BE2C (cell line): ENCODE data around the gene FAM117A.

Experiments
- DNase-seq: peaks from one replicate; pipeline ENCODE4 v3.0.0-alpha.2; 2020
- H3K27me3 ChIP-seq: fragments of 250-450 bp; sonication (Bioruptor Pico); 2 replicates; pipeline ENCODE4 v1.5.1; 2020; ENCODE audit warnings: mild to moderate bottlenecking
- H3K36me3 ChIP-seq: fragments of 250-450 bp; sonication (Bioruptor Pico); 2 replicates; pipeline ENCODE4 v1.5.1; 2020; ENCODE audit warnings: mild to moderate bottlenecking
- H3K4me1 ChIP-seq: fragments of 250-450 bp; sonication (Bioruptor Pico); 2 replicates; pipeline ENCODE4 v1.5.1; 2020
- H3K4me3 ChIP-seq: 2 replicates; pipeline ENCODE4 v1.5.1; 2011; ENCODE audit warnings: low read depth, low read length
- H3K9me3 ChIP-seq: fragments of 250-450 bp; sonication (Bioruptor Pico); 2 replicates; pipeline ENCODE4 v1.5.1; 2020
- TF ChIP-seq, protein P1 (sequence below): IDR thresholded peaks from 2 replicates; pipeline ENCODE4 v1.5.1; 2012; ENCODE audit warnings: mild to moderate bottlenecking, low read depth, low read length

FAM117A gene

DNA sequence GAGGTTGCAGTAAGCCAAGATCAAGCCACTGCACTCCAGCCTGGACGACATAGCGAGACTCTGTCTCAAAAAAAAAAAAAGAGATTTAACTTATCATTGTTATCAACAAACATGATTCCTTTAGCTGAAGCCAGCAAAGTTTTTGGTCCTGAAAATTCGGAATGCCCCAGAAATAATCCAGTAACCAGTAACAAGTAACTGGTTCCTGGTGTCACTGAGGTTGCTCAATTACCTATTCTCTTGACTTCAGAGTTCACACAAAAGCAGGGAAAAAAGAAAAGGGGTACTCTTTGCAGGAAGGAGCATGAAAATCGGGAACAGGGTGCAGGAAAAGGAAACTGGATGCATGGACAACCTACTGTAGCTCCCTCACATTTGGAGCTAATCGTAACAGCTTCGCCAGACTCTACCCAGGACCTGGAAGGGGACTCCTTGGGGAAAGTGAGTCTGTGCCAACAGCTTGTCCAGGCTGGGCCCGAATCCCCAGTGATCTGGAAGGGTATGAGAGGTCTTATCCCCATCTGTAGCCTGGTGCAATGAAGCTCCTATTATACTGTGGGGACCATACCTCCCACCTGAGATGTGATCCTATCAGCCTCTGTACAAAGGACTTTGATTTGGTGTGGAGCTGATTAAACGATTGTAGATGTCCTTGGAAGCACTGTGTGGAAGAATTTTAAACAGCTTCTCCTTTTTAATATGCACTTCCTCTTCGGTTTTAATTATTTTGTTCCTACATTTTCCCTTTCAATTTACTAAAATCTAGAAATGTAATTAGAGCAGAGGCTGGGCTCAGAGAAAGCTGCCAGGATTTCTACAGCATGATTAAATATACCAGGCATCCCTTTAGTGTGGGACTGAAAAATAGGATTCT is 82.6 kb downstream of the FAM117A start:
- Histone ChIP-seq H3K9me3 (peaks cover 3% of the 10 kb centered on the region; the same call in 1 of the 2 replicates), H3K4me3 (no peak overlapping the region), H3K27me3 (peaks cover 7% of the 10 kb centered on the region; the same call in 1 of the 2 replicates), H3K36me3 (no peaks in the 10 kb centered on the region), H3K4me1 (no peaks in the 10 kb centered on the region; the same call in 1 of the 2 replicates)
- no peak for DNase-seq
- TF ChIP-seq, protein P1, sequence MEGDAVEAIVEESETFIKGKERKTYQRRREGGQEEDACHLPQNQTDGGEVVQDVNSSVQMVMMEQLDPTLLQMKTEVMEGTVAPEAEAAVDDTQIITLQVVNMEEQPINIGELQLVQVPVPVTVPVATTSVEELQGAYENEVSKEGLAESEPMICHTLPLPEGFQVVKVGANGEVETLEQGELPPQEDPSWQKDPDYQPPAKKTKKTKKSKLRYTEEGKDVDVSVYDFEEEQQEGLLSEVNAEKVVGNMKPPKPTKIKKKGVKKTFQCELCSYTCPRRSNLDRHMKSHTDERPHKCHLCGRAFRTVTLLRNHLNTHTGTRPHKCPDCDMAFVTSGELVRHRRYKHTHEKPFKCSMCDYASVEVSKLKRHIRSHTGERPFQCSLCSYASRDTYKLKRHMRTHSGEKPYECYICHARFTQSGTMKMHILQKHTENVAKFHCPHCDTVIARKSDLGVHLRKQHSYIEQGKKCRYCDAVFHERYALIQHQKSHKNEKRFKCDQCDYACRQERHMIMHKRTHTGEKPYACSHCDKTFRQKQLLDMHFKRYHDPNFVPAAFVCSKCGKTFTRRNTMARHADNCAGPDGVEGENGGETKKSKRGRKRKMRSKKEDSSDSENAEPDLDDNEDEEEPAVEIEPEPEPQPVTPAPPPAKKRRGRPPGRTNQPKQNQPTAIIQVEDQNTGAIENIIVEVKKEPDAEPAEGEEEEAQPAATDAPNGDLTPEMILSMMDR: no peak

DNA sequence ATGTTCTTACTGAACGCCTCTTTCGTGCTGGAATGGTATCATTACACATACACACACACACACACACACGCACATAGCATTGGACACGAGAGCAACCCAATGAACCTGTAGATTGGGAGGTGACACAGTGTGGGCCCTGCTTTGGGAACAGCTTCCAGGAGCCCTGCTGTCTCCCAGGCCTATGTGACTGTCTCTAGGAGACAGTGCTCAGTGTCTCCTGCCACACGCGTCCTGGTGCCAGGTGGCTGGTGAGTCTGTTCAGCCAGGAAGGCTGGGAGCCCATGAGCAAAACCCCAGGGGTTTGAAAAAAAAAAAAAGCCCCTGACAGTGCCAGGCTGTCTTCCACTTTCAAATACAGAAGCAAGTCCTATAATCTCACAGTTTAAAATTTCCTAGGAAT is 83.6 kb downstream of the FAM117A start:
- no peaks in the 10 kb centered on the region; the same call in 1 of the 2 replicates for H3K4me1 ChIP-seq
- TF ChIP-seq, protein P1: no peak
- H3K4me3 ChIP-seq: no peak overlapping the region
- H3K36me3 ChIP-seq: no peaks in the 10 kb centered on the region
- H3K9me3 ChIP-seq: peaks cover 3% of the 10 kb centered on the region; the same call in 1 of the 2 replicates
- H3K27me3 ChIP-seq: peaks cover 7% of the 10 kb centered on the region; the same call in 1 of the 2 replicates
- DNase-seq: no peak

DNA sequence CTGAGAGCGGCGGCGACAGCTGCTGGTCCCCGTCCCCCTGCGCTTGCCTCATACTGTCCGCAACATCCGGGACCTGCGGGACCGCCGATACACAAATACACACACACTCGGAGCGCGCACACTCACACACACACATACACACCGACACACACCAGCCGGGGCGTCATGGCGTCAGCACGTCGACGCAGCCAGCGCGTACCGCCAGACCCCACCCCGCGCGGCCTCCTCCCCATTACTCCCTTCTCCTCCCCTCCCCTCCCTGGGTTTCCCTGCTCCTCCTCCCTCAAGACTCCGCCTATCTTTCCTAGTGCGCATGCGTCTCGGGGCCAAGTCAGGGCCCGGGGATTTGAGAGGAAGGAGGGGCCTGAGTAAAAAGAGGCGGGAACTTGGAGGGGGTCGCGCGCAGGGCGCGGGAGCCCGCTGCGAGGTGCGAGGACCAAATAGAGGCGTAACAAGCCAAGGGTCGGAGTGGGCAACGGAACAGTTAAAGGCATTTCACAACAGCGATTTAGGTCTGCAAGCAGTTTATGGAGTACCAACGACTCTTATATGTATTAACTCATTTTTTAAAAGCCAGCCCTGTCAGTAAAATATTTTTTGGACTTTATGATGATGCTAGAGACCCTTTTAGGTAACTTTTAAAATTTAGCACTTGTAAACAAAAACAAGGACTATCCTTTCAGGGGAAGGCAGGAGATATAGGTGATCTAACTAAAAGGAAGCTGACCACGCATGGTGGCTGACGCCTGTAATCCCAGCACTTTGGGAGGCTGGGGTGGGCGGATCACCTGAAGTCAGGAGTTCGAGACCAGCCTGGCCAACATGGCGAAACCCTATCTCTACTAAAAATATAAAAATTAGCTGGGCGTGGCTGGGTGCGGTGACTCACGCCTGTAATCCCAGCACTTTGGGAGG is 85.7 kb downstream of the FAM117A start, which contains the start of gene SPOP:
SPOP (minus strand) TSS at position 165 of the 915 bp plus-strand sequence. CDS start 55,287 bp downstream, outside the sequence.
- TF ChIP-seq, protein P1: no peak
- H3K4me3 ChIP-seq: peak within 1 kb of the TSS; percentile 89
- peaks cover 3% of the 10 kb centered on the region; the same call in 1 of the 2 replicates for H3K36me3 ChIP-seq
- no peaks in the 10 kb centered on the region for H3K27me3 ChIP-seq
- no peaks in the 10 kb centered on the region; the same call in 1 of the 2 replicates for H3K4me1 ChIP-seq
- peaks cover 3% of the 10 kb centered on the region; the same call in 1 of the 2 replicates for H3K9me3 ChIP-seq
- peak; percentile 100 for DNase-seq

DNA sequence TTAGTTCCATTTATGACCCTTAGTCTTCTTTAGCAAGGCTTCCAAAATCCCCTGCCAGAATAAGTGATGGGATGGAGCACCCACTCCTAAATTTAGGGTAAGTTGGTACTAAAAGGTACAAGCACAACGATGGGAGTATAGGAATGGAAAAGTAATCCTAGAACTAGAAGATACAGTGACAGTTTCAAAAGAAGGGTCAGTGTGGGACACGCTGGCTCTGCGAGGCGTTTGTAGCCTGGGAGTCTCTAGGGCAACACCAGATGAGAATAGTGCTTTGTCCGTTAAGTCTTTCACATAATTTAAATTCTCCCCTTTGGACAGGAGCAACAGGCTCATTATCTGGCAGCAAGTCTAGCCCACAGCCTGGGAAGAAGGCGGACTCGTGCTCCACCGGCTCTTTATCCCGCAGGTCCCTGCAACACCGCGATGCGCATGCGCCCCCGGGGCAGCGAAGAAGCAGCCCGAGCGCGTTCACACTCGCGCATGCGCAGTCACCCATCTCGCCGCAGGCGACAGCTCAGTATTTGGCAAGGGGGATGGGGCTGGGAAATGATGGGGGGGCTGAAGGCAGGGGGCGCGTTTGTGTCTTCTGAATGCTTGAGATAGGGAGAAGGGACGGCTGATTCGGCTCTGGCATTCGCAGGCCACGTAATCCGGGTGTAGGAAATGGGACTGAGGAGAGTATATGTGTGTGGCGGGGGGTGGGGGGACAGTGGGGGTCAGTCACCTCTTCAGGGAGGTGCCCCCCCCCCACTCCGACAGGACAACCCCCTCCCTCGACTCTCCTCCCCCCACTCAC is 86.6 kb downstream of the FAM117A start:
- peak; percentile 99 for DNase-seq
- TF ChIP-seq, protein P1: no peak
- Histone ChIP-seq H3K36me3 (peaks cover 3% of the 10 kb centered on the region; the same call in 1 of the 2 replicates), H3K4me3 (peak overlapping the region; percentile 89), H3K4me1 (no peaks in the 10 kb centered on the region; the same call in 1 of the 2 replicates), H3K27me3 (no peaks in the 10 kb centered on the region), H3K9me3 (peaks cover 3% of the 10 kb centered on the region; the same call in 1 of the 2 replicates)

DNA sequence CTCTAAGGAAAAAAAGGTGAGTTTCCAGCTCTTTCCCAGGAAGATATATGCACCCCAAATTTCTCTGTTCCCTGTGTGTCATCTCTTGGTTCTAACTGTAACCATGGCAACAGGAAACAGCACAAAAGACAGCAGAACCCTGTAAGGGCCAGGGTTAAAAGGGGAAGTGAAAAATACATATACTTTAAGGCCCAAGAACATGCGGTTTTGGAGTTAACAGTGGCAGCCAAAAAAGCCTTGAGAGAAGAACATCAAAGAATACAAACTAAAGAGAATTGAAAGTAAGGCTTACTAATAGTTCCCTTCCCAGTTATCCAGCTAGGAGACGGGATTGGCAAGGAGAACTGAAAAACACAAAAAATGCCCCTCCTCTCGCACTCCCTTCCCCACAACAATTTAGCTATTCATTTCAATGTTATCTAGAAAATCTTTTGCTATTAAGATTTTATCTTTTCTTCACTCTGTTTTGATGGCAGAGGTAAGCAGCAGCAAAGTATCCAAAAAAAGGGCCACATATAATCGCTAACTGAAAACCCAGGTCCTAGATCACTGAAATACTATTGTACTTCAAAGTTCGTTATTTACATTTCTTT is 87.6 kb downstream of the FAM117A start:
- H3K36me3 ChIP-seq: peaks cover 3% of the 10 kb centered on the region; the same call in 1 of the 2 replicates
- DNase-seq: no peak
- no peaks in the 10 kb centered on the region for H3K27me3 ChIP-seq
- H3K4me1 ChIP-seq: no peaks in the 10 kb centered on the region; the same call in 1 of the 2 replicates
- peaks cover 3% of the 10 kb centered on the region; the same call in 1 of the 2 replicates for H3K9me3 ChIP-seq
- TF ChIP-seq, protein P1: no peak
- peak overlapping the region; percentile 89 for H3K4me3 ChIP-seq
